Measurements from ENCODE around the gene CLCN3. TPM values are rescaled to one million over a fixed set of nuclear protein-coding genes. Genes with fewer than 3 reads are reported as not detected.

Gene CLCN3
- total RNA-seq, 1 experiment from 2014 or later, result 63.0 TPM

GRCh38 chr4:169659716-169660670 lies 39.6 kb downstream of the CLCN3 start:
- Histone ChIP-seq H3K9me3 (ENCODE audit: low read depth, low read length, poor library complexity, severe bottlenecking) (no peaks in the 10 kb centered on the region), H3K27ac (ENCODE audit: low read depth, low read length, poor library complexity, severe bottlenecking) (peak overlapping the region; percentile 94), H3K4me3 (ENCODE audit: low read depth, low read length, poor library complexity, severe bottlenecking) (peak overlapping the region; percentile 48), H3K36me3 (ENCODE audit: insufficient read depth, low read length, poor library complexity, severe bottlenecking) (no peaks in the 10 kb centered on the region), H3K27me3 (replicated peaks; ENCODE audit: insufficient read depth, low read depth, low read length, poor library complexity) (no peaks in the 10 kb centered on the region), H3K4me1 (ENCODE audit: insufficient read depth, low read length, poor library complexity, severe bottlenecking) (peaks cover 41% of the 10 kb centered on the region)
- ChIA-PET CTCF (no interaction called here), POLR2A (ENCODE audit: low non-redundant PET) (interaction anchor here (0.6 kb wide), 2 partner anchors 17 to 189 kb away, joined by 3 to 14 read pairs; no protein-coding TSS in a partner anchor)
- TF ChIP-seq, protein P1, sequence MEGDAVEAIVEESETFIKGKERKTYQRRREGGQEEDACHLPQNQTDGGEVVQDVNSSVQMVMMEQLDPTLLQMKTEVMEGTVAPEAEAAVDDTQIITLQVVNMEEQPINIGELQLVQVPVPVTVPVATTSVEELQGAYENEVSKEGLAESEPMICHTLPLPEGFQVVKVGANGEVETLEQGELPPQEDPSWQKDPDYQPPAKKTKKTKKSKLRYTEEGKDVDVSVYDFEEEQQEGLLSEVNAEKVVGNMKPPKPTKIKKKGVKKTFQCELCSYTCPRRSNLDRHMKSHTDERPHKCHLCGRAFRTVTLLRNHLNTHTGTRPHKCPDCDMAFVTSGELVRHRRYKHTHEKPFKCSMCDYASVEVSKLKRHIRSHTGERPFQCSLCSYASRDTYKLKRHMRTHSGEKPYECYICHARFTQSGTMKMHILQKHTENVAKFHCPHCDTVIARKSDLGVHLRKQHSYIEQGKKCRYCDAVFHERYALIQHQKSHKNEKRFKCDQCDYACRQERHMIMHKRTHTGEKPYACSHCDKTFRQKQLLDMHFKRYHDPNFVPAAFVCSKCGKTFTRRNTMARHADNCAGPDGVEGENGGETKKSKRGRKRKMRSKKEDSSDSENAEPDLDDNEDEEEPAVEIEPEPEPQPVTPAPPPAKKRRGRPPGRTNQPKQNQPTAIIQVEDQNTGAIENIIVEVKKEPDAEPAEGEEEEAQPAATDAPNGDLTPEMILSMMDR (conservative IDR thresholded peaks at IDR 0.05; ENCODE audit: low read depth, low read length), result no peak
- no peak for TF ChIP-seq EZH2 (IDR thresholded peaks at IDR 0.05; ENCODE audit: borderline replicate concordance, low read depth, low read length, poor library complexity, severe bottlenecking)
- intact Hi-C loops (cut with micrococcal nuclease; ENCODE audit: unreplicated experiment), result no loop called here
- DNase-seq (ENCODE audit: low spot score), result peak; percentile 98
- TSS peak; percentile 99 for BruUV-seq (replicated peaks)

DNA sequence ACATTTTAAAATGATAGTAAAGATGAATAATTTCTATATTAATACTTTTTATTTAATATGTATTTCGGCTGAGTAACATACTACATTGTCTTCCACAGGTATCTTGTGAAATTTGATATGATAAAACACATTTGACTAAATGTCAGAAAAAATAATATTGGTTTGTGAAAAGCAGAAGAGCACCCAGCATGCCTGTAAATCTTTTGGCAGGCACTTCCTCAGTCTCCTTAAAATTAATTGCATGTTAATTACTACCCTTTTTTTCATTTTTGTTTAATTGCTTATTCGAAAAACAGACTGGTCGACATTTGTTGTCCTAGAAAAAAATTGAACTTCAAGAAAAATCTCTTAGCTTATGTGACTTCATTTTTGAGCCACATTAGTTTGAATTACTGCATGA lies 40.6 kb downstream of the CLCN3 start:
- Histone ChIP-seq H3K27ac (ENCODE audit: low read depth, low read length, poor library complexity, severe bottlenecking) (peak overlapping the region; percentile 94), H3K9me3 (ENCODE audit: low read depth, low read length, poor library complexity, severe bottlenecking) (no peaks in the 10 kb centered on the region), H3K27me3 (replicated peaks; ENCODE audit: insufficient read depth, low read depth, low read length, poor library complexity) (no peaks in the 10 kb centered on the region), H3K4me1 (ENCODE audit: insufficient read depth, low read length, poor library complexity, severe bottlenecking) (peaks cover 49% of the 10 kb centered on the region), H3K36me3 (ENCODE audit: insufficient read depth, low read length, poor library complexity, severe bottlenecking) (no peaks in the 10 kb centered on the region), H3K4me3 (ENCODE audit: low read depth, low read length, poor library complexity, severe bottlenecking) (peak overlapping the region; percentile 48)
- ChIA-PET POLR2A (ENCODE audit: low non-redundant PET) (interaction anchor here (0.6 kb wide), 2 partner anchors 15 to 188 kb away, joined by 3 to 14 read pairs; no protein-coding TSS in a partner anchor), CTCF (no interaction called here)
- TF ChIP-seq, protein P1 (conservative IDR thresholded peaks at IDR 0.05; ENCODE audit: low read depth, low read length), result no peak
- TF ChIP-seq EZH2 (IDR thresholded peaks at IDR 0.05; ENCODE audit: borderline replicate concordance, low read depth, low read length, poor library complexity, severe bottlenecking), result no peak
- no TSS peak for BruUV-seq (replicated peaks)
- intact Hi-C loops (cut with micrococcal nuclease; ENCODE audit: unreplicated experiment), result no loop called here
- DNase-seq (ENCODE audit: low spot score), result no peak

GRCh38 chr4:169661761-169662160 lies 41.4 kb downstream of the CLCN3 start:
- CTCF ChIA-PET, result no interaction called here
- intact Hi-C loops (cut with micrococcal nuclease; ENCODE audit: unreplicated experiment), result no loop called here
- peak overlapping the region; percentile 94 for H3K27ac ChIP-seq (ENCODE audit: low read depth, low read length, poor library complexity, severe bottlenecking)

More at GRCh38 chr4:169661761-169662160, 41.4 kb downstream of the CLCN3 start:
- peaks cover 53% of the 10 kb centered on the region for H3K4me1 ChIP-seq (ENCODE audit: insufficient read depth, low read length, poor library complexity, severe bottlenecking)
- H3K9me3 ChIP-seq (ENCODE audit: low read depth, low read length, poor library complexity, severe bottlenecking), result no peaks in the 10 kb centered on the region
- POLR2A ChIA-PET (ENCODE audit: low non-redundant PET), result interaction anchor here (0.6 kb wide), 1 partner anchor 15 kb away, joined by 3 read pairs; no protein-coding TSS in a partner anchor
- H3K4me3 ChIP-seq (ENCODE audit: low read depth, low read length, poor library complexity, severe bottlenecking), result peak overlapping the region; percentile 48
- TF ChIP-seq EZH2 (IDR thresholded peaks at IDR 0.05; ENCODE audit: borderline replicate concordance, low read depth, low read length, poor library complexity, severe bottlenecking), result no peak
- TF ChIP-seq, protein P1 (conservative IDR thresholded peaks at IDR 0.05; ENCODE audit: low read depth, low read length), result no peak
- H3K27me3 ChIP-seq (replicated peaks; ENCODE audit: insufficient read depth, low read depth, low read length, poor library complexity), result no peaks in the 10 kb centered on the region
- no peak for DNase-seq (ENCODE audit: low spot score)
- H3K36me3 ChIP-seq (ENCODE audit: insufficient read depth, low read length, poor library complexity, severe bottlenecking), result peaks cover under 1% of the 10 kb centered on the region
- no TSS peak for BruUV-seq (replicated peaks)
